GM21717 (cell line): ENCODE results near the gene CCDC78.

Experiments
- ATAC-seq: cut with Tn5 transposase; IDR thresholded peaks from one replicate; pipeline ENCODE4 v1.9.1; 2021; ENCODE audit warnings: mild to moderate bottlenecking, moderate library complexity; ENCODE audit not compliant: unreplicated experiment

The CCDC78 gene

DNA sequence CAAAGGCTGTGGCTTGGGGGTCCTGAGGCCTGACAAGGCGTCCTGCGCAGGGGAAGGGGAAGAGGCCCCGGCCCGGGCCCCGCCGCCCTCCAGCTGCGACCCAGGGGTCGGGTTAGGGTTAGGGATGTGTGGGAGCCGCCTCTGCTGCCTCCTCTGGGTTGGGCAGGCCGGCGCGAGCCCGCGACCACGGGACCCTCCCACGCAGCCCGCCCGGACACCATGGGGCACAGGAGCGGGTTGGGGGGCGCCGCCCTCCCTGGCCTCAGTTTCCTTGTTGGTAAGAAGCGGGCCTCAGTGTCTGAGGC lies 14.2 kb upstream of the CCDC78 start:
- ATAC-seq: no peak

DNA sequence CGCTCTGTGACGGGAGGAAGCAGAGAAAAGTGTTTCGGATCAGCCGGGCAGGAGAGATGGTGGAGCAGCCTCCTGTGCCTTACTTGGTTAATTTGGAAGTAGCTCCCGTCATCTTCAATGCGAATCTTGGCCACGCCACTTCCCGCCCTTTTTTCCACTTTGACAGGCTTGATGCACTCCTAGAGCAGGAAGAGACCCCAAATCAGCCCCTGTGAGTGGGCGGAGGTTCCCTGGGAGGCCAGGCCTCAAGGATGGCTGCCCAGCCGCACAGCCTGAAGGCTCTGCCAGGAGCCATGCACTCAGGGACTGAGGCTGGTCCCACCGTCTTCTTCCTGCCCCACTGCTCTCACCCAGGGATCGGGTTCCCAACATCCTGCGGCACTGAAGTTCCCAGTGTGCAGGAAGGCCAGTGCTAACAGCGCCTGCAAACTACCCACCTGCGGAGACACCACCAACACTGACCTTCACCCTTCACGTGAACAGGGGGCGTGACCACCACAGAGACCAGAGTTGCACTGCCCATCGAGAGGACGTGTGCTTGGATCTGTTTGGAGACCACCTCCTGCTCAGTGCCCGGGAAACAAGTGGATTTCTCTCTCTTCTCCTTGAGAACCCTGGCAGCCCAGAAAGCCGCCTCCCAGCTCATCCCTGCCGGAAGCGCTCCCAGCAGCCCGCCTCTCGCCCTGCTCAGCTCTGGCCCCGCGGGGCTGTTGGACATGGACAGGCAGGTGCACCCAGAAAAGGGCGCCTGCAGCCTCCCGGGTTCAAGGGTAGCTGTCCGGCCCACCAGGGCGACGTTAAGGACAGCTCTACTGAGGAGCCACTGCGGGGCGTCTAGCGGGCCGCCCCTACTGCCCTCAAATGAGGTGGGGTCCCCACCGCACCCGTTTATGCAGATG lies 13.6 kb upstream of the CCDC78 start:
- ATAC-seq: no peak

DNA sequence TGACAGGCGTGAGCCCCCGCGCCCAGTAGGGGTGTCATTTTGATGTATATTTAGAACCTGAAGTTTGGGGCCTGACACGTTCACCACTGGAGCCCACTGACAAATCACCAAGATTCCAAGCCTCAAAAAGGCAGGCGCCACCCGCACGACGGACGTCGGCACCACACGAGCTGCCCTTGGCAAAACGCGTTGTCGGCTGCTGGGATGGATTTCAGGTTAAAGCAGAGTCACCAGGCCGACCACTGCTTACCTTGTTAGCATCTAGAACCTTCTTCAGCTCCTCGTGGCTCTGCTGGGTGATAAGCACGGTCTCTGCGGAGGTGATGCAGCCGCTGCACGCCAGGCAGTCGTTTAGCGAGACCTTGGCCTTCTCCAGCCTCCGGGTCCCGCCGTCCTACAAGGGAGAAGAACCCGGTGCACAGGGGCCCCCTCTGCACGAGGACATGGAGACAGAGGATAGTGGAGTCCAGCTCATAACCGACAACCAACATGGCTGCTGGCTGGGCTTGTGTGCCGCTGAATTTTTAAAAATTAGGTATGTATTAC lies 10.8 kb upstream of the CCDC78 start:
- ATAC-seq: no peak

DNA sequence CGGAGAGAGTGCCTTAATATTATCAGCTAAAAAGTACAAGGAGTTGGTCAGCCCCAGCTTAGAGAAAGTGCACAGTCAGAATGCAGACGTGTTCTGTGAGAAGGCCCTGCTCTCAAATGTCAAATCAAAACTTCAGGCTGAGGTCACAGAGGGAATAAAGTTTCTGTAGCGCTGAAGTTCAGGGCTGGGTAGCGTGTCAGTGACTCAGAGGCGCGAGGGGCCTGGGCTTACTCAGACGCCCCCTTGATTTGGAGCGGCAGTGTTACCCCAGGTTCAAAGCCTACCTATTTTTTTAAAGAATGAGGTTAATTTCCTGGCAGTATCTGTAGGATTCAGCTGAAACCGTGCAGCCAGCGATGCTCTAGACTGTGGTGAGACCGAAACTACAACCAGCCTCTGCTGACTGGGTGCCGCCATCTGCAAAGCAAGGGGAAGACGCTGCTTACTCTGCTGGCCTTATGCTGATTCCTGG lies 9.8 kb upstream of the CCDC78 start:
- no peak for ATAC-seq

DNA sequence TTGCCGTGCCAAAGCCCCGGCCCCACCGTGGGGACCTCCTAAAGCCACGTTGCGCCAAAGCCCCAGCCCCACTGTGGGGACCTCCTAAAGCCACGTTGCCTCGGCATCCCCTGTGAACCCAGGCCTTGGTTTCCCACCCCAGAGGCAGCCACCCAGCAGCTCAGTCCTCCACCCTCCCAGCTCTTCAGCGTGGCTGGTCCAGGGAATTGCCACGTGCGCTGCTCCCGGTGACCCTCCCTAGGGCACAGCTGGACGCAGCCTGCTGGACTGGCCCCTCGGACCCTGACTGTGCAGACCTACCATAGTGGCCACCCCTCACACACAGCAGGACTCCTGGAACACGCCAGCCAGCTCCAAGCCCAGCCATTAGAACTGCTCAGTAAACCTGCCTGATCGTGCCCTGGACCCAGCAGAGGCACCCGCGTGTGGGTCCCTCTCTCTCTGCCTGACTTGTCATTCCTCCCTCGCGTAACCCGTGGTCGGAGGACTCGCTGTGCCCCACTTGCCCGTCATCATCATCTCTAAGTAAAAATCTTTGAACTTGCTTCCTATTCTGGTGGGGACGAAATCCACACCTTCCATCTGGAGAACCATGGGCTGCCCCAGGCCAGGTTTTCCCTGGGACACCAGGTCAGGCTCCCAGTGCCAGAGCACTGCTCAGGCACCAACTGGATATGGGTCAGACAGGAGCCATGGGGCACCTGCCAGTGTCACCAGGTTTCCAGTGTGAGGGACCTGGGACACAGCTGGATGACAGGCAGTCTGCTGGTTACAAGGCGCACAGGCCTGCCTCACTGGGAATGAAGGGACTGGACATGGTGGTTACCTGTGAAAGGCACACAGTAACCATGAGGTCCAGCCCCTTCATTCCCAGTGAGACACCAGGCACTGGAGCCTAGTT lies 9.0 kb upstream of the CCDC78 start:
- ATAC-seq: no peak

DNA sequence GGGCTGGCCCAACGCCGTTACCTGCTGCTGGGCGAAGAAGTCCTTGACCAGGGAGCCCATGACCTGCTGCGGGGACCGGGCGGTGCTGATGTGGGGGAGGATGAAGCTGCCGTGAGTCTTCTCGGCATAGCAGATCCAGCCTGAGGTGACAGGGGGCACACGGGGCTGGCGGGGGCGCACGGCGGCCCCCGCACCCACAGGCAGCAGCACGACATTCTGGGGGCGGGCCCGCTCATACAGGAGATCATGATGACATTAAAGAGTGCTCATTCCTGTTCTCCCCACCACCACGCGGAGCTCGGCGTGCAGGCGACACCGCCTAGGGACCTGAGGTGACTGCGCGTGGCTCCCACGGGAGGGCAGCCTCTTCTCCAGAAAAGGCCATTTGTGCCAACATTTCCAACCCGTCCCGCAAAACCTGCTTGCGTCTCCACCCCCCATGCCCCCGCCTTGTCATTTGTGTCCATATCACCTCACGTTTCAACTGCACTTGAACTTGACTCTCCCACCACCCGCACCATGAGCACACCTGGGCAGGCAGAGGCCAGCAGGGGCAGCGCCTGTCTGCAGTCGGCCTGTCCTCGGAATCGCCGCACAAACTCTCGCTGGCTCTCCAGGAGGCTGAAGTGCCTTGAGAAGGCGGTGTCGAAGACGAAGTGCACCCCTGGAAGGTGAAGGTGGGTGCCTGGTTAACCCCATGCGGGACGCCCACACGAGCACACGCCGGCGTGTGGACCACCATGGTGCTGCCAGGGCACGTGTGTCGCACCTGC lies 8.2 kb upstream of the CCDC78 start:
- no peak for ATAC-seq

DNA sequence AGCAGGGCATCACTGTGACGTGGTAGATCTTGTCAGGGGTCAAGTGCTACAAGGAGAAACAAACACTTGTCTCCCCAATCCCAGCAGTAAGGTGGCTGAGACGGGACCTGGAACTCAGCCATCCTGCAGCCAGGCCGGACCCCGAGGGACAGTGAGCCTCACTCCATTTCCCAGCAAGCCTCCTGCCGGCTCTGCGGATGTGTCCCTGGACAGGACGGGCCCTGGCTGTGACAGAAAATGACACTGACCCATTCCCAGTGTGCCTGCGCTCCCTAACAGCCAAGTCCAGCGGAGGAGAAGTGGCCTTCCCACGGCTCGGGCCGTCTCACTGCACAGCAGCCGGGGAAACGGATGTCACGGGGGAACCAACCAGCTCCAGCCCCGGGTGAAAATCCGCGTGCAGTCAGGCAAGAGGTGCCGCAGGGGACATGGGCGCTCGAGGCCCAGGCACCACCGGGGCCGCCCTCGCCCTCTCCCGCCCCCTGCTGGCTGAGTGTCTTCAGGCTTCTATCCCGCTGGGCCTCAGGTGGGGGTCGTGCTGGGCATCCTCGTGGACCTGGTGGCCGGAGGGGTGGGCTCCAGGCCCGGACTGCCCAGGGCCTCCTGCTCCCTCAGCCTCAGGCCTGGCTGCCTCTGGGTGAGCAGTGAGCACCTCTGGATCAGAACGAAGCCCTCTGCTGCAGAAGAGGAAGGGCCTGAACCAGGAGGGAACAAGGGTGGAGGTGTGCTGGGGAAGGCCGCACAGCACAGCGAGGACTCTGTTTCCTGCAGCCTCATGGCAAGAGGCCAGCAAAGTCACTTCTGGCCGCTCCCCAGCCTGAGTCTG lies 7.4 kb upstream of the CCDC78 start:
- ATAC-seq: no peak

DNA sequence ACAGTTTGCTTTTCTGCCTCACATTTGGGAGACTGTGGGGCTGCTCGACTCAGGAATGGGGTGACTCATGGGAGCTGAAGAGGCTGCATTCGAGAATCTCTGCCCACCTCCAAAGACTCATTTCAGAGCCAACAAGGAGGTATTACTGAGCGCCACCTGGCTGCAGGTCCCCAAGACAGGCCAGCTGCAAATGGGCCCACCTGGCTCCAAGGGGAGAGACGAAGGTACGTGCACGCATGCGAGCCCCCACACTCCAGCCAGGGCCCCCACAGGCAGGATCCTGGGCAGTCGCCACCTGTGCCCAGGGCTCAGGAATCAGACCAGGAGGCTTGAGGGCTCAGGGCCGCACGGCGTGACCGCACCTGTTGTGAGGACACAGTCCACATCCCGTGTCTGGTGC lies 6.7 kb upstream of the CCDC78 start:
- ATAC-seq: no peak

DNA sequence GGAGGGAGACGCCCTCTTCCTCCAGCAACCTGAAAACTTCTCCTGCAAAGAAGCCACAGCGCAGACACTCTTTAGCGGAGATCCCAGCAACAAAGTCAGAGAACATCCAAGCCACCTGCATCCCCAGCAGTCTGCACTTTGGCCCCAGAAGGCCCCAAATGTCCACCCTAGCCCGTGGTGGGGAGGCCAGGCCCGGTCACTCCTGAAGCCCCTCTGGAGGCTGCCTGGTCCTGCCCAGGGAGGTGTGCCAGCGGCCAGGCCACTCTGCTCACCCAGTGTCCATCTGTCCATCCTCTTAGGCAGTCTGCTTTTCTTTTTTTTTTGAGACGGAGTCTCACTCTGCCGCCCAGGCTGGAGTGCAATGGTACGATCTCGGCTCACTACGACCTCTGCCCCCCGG lies 6.1 kb upstream of the CCDC78 start:
- no peak for ATAC-seq

DNA sequence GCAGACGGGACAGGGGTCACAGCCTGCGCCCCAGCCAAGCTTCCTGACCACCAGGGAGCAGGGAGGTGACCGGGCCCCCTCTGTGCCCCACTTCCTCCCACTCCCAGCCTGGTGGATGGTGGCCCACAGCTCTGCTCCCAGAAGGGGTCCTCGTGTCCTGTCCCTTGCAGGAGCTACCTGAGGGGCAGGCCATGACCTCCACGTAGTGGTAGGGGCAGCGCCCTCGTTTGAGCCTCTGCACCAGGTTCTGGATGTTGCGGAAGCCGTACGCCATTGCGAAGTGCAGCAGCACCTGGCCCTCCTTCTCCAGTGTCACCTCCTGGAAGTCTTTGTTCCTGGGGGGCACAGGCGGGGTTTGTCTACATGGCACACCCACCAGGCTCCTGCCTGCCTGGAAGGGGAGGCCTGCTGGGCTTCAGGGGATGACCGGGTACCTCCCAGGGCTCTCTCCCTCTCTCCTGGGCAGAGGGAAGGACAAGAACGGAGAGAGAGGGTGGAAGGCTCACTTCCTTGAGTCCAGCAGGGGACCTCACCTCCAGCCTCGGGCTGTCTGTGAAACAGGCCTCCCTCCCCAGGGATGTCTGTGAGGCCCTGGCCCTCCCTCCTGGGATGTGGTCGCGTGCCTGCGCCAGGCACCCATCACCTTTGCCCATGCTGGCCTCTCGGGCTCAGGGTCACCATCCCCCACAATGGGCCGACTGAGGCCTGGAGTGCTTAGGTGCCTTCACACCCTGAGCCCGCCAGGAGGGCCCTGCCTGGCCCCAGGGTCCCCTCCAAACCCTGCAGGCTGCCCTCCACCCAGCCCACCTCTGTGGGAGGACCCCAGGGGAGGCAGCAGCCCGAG lies 4.6 kb upstream of the CCDC78 start:
- no peak for ATAC-seq

DNA sequence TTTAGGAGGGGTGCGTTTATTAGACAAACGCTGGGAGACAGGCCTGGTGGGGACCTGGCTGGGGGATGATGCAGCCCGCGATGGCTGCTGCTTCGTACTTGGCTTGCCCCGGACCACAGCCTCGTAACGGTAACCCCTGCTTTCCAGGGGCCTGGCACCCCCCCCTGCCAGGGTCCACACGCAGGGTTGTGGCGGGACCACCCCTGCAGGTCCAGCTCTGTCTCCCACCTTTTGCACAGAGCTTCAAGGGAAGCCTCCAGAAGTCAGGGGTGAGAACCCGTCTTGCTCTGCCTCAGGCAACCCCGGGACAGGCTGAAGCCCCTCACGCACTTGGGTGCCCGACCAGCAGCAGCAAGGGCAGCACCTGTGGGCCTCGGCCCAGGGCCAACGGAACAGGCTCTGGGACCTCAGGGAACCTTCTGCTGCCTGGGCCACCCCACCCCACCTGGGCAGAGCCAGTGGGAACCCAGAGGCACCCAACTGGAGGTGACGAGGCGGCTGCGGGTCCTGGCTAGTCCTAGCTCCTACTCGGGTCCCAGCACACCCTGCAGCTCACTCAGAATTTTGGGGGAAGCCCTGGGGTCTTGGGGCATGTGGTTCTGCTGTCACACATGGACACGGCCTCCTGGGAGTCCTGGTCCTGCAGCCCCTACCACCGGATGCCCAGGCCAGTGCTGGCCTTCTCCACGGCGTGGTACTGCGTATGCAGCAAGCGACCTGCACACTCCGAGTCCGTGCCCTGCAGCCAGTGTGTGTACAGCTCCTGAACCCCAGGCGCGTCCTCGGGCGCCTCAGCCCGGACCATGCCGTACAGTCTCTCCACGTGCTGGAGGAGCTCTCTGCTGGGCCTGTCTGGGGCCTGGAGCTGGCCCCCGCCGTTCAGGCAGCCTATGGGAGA lies 3.8 kb upstream of the CCDC78 start:
- ATAC-seq: no peak

DNA sequence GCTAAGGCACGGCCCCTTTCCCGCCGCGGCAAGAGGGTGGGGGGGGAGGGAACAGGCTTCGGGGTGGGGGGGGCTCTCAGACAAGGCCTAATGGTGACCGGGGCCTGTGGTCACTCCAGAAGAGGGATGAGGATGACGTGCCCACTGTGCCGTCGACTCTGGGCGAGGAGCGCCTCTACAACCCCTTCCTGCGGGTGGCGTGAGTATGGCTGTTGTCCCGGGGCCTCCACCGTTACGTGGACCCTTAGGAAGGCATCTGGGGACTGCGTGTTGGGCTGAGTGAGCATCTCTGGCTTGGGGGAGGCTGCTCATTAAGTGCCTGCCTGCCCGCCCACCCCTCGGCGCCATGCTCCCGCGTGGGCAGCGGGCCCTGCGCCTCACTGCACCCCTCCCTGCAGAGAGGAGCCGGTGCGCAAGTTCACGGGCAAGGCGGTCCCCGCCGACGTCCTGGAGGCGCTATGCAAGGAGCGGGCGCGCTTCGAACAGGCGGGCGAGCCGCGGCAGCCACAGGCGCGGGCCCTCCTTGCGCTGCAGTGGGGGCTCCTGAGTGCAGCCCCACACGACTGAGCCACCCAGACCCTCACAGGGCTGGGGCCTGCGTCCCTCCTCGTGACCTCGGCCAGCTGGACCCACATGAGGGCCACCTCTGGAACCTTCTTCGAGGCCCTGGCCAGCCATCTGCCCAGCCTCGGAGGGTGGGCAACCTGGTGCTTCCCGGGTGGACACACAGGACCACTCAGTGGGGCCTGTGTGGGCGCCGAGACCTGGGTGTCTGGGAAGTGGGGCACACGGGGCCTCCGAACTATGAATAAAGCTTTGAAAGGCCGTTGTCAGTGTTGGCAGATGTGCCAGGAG lies 2.9 kb upstream of the CCDC78 start:
- ATAC-seq: no peak

DNA sequence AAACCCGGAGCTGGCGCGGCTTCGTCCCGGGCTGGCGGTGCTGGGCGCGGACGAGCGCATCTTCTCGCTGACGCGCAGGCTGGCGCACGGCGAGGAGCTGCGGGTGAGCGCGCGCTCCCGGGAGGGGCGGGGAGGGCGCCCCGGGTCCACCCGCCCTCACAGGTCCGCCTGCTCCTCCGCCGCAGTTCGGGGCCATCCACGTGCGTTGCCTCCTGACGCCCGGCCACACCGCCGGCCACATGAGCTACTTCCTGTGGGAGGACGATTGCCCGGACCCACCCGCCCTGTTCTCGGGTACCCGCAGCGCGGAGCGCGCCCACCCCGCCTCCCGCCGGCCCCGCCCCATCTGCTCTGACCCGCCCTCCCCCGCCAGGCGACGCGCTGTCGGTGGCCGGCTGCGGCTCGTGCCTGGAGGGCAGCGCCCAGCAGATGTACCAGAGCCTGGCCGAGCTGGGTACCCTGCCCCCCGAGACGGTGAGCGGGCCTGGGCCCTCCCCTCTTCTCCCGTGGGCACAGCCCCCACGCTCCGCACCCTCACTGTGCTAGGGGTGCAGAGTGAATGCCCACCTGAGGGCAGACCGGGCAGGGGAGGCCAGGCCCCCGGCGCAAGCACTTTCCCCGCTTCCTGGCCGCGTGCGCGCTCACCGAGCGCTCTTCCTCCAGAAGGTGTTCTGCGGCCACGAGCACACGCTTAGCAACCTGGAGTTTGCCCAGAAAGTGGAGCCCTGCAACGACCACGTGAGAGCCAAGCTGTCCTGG lies 2.1 kb upstream of the CCDC78 start:
- no peak for ATAC-seq

DNA sequence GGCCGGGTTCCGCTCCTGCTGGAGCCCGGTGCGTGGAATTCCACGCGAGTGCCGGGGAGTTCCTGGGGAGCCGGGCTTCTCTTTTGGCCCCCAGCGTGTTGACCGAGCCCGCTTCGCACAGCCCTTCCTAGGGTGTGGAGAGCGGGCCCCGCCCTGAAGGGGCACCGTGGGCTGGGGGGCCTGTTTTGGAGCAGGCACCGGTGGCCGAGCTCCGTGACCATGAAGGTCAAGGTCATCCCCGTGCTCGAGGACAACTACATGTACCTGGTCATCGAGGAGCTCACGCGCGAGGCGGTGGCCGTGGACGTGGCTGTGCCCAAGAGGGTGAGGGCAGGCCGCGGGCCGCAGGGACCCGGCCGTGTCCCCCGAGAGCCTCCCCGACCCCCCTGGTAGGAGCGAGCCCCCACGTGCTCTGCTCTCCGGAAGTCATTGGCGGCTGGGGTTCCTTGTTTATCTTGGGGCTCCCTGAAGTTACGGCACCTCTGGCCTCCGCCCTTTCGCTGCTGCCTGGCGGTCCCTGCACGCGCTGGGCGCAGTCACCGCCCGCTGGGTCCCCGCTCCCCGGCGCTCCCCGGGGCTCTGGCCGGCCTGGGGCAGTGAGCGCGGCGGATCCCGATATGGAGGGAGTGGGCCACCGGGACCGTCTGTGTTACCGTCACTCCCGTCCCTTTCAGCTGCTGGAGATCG lies 1.2 kb upstream of the CCDC78 start:
- no peak for ATAC-seq

DNA sequence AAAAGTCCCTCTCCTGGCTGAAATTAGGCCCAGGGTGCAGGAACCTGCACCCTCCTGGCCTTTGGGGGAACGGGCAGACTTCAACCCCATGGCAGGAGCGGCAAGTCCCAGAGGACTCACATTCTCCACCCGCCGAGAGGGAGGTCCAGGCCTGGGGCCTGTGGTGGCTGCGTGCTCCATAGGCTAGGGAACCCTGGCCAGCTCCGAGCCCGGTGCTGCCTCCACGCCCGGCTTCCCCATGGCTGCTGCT lies 130 bp downstream of the CCDC78 start:
- ATAC-seq: no peak

DNA sequence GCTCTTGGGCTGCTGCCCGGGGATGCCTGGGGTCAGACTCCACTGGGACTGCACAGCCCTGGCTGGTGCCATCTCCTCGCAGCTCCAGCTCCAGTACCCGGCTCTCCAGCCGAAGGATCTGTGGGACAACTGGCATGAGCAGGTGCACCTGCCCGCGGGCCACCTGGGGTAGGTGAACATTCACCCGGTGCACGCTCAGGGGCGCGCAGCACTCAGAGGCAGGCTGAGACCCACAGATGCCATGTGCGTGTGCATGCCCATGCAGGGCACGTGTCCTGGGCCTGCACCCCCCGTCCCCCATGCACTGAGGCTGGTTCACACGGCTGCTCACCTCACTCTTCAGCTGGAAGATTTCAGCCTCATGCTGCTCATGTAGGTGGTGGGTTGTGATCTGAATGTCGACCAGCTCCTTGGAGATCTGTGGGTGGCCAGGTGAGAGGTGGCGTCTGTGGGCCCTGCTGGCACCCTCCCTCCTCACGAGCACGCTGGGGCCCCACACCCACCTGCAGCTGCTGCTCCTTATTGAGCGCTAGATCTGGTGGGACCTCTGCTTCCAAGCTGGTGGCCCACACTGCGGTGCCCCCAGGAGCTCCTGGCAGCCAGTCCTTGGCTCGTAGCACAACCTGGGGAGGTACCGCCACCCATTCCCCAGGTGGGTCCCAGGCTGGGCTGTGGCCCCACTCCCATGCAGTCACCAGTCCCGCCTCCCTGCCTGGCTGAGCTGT lies 618 bp downstream of the CCDC78 start:
- no peak for ATAC-seq
